Dedifferentiated amniotic fluid mesenchymal stem cell (primary cell): ENCODE results near the gene TMEM135.
"Not testable (repeated sequence)": the region's sequence is repeated elsewhere in the genome, so short reads cannot be mapped to it uniquely, and the experiment has no call there.

Experiments used
- DNase-seq: peaks from one replicate; pipeline ENCODE4 v3.0.0-alpha.2; 2016; ENCODE audit errors: extremely low spot score

TMEM135 gene

GRCh38 chr11:87141980-87142514 is 104.3 kb downstream of the TMEM135 start:
- DNase-seq = no peak

GRCh38 chr11:87142594-87142993 is 104.9 kb downstream of the TMEM135 start:
- no peak for DNase-seq

DNA sequence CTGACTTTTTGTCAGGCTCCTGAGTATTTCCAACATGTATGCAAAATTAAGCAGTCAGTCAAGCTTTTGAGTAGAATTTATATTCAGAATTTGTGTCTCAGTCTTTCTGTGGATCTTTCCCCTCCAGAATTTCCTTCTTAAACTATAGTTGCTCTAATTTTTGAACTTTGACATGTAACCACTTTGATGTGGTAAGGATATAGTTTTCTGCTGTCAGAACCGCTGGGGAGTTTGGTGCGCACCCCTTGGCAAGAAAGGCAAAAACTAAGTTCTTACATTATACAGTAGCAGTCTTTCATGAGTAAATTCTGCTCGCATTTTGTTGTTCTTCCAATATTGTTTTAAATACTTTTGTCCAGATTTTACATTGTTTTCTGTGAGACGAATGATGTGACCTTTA is 105.9 kb downstream of the TMEM135 start:
- no peak for DNase-seq

GRCh38 chr11:87144252-87144651 is 106.5 kb downstream of the TMEM135 start:
- DNase-seq = no peak

GRCh38 chr11:87148749-87149148 is 111.0 kb downstream of the TMEM135 start:
- no peak for DNase-seq

DNA sequence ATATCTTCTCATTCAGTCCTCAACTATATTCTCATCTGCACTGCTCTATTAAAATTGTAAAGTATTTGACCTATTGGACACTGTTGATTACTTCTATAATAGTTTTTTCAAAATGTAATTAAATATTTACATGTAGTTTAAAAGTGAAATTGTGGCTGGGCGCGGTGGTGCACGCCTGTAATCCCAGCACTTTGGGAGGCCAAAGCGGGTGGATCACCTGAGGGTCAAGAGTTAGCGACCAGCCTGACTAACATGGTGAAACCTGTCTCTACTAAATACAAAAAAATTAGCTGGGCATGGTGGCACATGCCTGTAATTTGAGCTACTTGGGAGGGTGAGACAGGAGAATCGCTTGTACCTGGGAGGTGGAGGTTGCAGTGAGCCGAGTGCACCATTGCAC is 112.0 kb downstream of the TMEM135 start:
- DNase-seq = not testable (repeated sequence)

- no peak for DNase-seq
Observed at GRCh38 chr11:87150936-87151335, 113.2 kb downstream of the TMEM135 start.

GRCh38 chr11:87154246-87154645 is 116.5 kb downstream of the TMEM135 start:
- no peak for DNase-seq

DNA sequence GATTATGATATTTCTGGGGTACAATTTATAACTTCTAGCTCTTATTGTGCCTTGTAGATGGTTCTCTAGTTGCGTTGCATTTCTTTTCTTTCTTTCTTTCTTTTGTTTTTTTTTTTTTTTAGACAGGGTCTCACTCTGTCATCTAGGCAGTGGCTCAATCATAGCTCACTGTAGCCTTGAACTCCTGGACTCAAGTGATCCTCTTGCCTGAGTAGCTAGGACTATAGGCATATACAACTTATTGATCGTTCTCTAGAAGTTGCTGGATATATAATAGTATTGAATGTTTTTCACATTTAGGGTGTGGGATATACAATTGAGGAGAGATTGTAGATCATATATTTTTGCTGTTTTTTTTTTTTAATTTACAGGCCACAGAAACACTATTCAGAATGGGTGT is 119.2 kb downstream of the TMEM135 start:
- DNase-seq = no peak

GRCh38 chr11:87169076-87169475 is 131.3 kb downstream of the TMEM135 start:
- DNase-seq = not testable (repeated sequence)

DNA sequence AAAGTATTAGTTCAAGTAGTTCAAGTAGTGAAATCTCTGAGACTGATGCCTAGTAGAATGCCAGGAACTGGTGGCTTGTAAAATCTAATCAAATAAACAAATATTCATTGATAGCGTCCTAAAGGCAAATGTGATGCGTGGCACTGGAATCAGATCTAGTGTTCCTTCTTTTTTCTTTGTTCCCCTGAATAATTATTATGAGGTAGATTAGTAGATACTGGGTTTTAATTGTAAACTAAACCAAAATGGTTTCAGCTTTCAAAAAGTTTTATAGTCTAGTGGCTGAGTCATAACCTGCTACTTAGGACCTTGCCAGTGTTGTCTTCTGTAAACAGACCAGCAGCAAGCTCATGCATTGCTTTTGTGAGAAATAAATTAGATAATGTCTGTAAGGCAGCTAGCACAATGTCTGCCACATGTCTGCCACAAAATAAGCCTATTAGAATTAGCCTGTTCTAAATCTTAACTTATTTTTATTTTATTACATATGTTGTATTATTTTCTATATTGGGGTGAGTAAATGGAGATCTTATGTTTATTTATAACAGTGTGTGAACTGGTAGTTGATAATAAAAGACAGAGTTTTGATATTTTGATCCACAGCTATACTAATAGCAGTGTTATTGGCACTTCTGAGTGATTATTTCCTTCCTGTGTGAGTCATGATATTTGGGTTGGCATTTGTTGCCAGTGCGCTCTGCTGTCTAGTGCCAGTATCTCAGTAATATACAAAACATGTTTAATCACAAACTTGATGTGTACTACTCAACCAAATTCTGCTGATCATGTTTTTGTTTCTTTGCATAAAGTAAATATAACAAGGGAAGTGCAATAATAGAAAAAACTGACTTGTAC is 135.7 kb downstream of the TMEM135 start:
- peak; percentile 65 for DNase-seq

DNA sequence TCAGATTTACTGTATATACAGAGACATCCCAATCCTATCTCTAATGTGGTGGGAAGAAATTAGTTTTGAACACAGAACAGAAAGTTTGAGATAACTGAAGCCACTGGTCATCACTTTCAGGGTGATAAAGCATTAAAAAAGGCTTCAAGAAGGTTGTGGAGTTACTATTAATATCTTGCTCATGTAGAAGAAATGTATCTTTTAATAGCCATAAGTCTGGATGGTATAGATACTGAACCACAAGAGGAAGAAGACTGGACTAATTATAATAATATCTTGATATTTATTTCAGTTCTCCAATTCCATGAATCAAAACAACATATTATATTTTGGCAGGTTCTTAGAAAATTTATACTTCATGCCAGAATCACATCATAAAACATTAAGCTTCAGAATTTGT is 137.1 kb downstream of the TMEM135 start:
- DNase-seq = no peak

DNA sequence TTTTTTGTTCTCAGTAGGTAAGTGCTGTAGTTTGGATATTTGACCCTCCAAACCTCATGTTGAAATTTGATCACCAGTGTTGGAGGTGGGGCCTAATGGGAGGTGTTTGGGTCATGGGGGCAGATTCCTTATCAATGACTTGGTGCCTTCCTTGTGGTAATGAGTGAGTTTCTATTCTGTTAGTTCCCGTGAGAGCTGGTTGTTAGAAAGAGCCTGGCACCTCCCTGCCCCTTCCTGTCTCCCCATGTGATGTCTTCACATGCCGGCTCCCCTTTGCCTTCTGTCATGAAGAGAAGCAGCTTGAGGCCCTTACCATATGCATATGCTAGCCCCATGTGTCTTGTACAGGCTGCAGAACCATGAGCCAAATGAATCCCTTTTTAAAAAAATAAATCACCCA is 138.3 kb downstream of the TMEM135 start:
- no peak for DNase-seq

DNA sequence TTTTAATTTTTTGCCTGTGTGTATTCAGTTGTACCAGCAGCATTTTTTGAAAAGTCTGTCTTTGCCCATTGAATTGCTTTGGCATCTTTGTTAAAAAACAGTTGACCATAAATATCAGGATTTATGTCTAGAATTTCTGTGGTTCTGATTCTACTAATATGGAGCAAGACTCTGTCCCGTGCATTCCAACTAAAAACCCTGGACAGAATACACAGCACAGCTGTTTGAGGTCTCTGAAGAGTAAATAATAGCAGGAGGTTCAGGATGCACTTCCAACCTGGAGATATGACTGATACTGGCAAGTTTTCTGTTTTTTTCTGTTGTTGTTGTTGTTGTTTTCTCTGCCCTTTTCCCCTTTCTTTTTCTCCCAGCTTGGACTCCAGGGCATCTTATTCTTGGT is 141.9 kb downstream of the TMEM135 start:
- no peak for DNase-seq

- peak; percentile 42 for DNase-seq
Observed at GRCh38 chr11:87180742-87181141, 143.0 kb downstream of the TMEM135 start.

- no peak for DNase-seq
Observed at GRCh38 chr11:87181143-87181542, 143.4 kb downstream of the TMEM135 start.

DNA sequence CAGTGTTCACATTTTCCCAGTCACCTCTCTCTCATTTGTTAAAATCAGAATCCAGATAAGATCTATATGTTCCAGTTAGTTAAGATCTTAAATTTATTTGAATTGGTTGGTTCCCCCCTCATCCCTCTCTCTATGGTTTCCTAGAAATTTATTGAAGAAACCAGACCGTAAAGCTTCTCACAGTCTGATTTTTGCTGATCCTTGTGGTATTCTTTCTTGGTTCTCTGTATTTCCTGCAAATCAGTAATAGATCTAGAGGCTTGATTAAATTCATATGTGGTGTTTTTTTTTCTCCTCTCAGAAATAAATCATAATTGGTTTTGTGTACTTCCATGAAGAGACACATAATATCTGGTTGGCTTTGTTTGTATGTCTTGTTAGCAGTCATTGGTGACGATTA is 147.5 kb downstream of the TMEM135 start:
- no peak for DNase-seq

DNA sequence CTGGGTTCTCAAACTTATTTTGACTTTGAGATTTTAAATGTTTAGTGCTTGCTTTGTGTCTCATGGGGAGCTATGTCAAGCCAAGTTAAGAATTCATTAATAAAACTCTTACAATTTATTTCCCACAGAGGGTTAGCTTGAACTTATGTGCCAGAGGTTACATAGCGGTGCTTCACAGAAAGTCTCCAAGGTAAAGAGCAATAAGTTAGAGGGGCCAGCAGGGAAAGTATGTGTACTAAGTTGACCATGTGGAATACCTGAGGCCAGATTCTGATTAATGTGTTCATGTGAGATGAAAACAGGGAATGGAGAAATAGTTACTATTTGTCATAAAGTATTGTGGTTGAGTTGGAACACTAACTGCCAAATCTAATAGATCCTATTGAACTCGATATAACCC is 149.3 kb downstream of the TMEM135 start:
- no peak for DNase-seq

DNA sequence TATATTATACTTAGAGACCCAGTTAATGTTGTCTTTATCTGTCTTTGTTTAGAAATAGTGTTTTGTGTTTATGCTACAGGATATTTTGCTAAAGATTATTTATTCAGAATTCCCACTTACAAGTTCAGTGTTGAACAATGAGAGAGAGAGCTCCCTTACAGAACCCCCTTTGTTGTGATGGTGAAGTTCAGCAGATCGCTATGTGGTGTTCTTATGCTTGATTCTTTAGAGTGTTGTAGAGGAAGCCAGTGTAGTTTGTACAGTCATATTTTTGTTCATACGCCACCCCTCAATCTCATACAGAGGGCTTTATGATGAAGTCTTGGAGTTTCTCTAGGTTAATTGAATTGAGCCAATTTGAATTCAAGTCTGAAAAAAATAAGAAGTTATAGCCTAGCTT is 150.2 kb downstream of the TMEM135 start:
- DNase-seq = no peak

DNA sequence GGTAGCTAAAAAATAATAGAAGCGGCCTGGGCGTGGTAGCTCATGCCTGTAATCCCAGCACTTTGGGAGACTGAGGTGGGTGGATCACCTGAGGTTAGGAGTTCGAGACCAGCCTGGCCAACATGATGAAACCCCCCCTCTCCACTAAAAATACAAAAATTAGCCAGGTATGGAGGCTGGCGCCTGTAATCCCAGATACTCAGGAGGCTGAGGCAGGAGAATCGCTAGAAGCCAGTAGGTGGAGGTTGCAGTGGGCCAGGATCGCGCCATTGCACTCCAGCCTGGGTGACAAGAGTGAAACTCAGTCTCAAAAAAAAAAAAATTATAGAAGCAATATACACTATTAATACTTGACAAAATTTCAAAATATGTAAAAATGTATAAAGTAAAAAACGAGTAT is 150.7 kb downstream of the TMEM135 start:
- DNase-seq = not testable (repeated sequence)

DNA sequence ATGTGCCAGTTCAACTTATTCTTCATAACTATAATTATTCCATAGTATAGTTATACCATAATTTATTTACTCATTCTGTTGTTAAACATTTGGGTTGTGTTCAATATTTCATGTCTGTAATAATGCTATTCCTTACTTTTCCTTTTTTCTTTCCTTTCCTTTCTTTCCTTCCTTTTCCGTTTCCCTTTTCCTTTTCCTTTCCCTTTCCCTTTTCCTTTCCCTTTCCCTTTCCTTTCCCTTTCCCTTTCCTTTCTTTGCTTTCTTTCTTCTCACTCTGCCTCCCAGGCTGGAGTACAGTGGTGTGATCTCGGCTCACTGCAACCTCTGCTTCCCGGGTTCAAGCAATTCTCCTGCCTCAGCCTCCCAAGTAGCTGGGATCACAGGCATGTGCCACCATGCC is 151.2 kb downstream of the TMEM135 start:
- DNase-seq = not testable (repeated sequence)

DNA sequence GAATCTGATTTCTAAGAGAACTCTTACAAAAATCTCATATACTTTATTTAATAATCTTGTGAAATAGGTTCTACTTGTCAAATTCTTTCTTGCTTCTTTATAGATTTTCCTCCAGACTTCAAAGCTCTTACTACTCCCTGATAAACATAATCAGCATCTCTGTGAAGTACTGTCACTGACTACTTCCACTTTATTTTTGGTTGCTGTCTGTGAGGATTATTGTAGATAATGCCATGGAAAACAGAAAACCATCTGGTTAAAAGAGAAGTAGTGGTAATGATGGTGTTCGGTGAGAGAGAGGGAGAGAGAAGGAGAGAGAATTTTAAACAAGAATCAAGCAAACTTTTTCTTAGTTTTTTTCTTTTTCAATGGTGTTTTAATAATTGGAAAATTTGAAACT is 152.3 kb downstream of the TMEM135 start:
- no peak for DNase-seq

DNA sequence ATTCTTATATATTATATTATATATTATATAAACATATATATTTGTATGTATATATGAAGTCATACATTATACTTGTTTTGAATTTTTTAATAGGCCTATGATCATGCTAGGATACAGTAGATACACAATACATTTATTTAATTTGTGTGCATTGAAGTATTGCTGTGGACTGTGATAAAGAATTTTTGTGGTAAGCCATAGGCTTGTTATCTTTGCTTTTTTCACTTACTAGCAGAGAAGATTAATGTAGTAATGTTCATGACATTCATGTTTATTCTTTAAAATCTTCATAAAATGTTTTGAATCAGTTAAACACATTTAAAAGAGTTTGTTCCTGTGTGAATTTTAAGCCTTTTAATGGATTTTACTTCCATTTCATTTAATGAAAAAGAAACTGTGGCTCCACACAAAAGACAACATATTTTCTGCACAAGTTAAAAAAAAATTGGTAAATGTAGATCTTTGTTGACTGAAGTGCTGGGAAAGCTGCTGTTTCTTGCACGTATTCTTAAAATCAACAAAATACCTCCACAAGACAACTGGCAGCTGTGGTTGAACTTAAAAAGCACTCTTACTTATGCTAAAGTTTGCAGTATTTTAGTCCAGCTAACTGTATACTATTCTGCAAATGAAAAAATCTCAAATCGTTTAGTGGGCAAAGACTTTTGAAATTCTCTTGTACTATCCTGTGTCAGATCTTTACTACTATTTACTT is 156.2 kb downstream of the TMEM135 start:
- no peak for DNase-seq
